ENCODE measurements around the gene ZCCHC3. TPM values are rescaled to one million over a fixed set of nuclear protein-coding genes. Genes with fewer than 3 reads are reported as not detected.

The ZCCHC3 gene
- total RNA-seq, 4 donors from 2014 or later, result 13.3 to 29.9 (median 19.7) TPM

- H3K27ac ChIP-seq (replicated peaks in 1 of 4), result no peak overlapping the region
- H3K27me3 ChIP-seq, result no peaks in the 10 kb centered on the region
- H3K4me1 ChIP-seq, result peaks cover 25 to 42% (median 37%) of the 10 kb centered on the region in 4 donors
- DNase-seq (ENCODE audit: extremely low spot score), result no peak
- H3K36me3 ChIP-seq, result no peaks in the 10 kb centered on the region
- H3K4me3 ChIP-seq, result no peak overlapping the region
- TF ChIP-seq CTCF (IDR thresholded peaks at IDR 0.05) (no peak), POLR2A (IDR thresholded peaks at IDR 0.05; ENCODE audit: low read depth) (no peak), EP300 (IDR thresholded peaks at IDR 0.05) (no peak), POLR2AphosphoS5 (IDR thresholded peaks at IDR 0.05) (no peak)
- intact Hi-C loops (cut with DNase I), result no loop called here
- WGBS, result 82% methylated on average over 3 of the region's 5 CpGs
- H3K9me3 ChIP-seq, result no peaks in the 10 kb centered on the region
Observed at GRCh38 chr20:294602-295001, 2.8 kb upstream of the ZCCHC3 start.

- intact Hi-C loops (cut with DNase I), result no loop called here
- peaks cover 32 to 47% (median 42%) of the 10 kb centered on the region in 4 donors for H3K4me1 ChIP-seq
- no peak overlapping the region for H3K27ac ChIP-seq (replicated peaks in 1 of 4)
- H3K9me3 ChIP-seq, result no peaks in the 10 kb centered on the region
- H3K36me3 ChIP-seq, result no peaks in the 10 kb centered on the region
- 88% methylated on average over 4 of the region's 4 CpGs for WGBS
- no peak for TF ChIP-seq CTCF (IDR thresholded peaks at IDR 0.05)
- no peaks in the 10 kb centered on the region for H3K27me3 ChIP-seq
- no peak for DNase-seq (ENCODE audit: extremely low spot score)
- H3K4me3 ChIP-seq, result no peak overlapping the region
Observed at GRCh38 chr20:295804-296203, 1.6 kb upstream of the ZCCHC3 start.

- Histone ChIP-seq H3K9me3 (no peaks in the 10 kb centered on the region), H3K4me1 (peaks cover 41 to 47% (median 45%) of the 10 kb centered on the region in 4 donors), H3K36me3 (no peaks in the 10 kb centered on the region), H3K4me3 (peak overlapping the region; percentile 84 to 100 (median 90)), H3K27ac (replicated peaks in 1 of 4) (peak overlapping the region; percentile 98 to 100 (median 98)), H3K27me3 (no peaks in the 10 kb centered on the region)
- under 1% methylated on average over 46 of the region's 75 CpGs for WGBS
- DNase-seq (ENCODE audit: extremely low spot score), result no peak
- no peak for TF ChIP-seq CTCF (IDR thresholded peaks at IDR 0.05)
- peak; percentile 56 to 75 for TF ChIP-seq POLR2AphosphoS5 (IDR thresholded peaks at IDR 0.05)
- no peak for TF ChIP-seq POLR2A (IDR thresholded peaks at IDR 0.05; ENCODE audit: low read depth)
- intact Hi-C loops (cut with DNase I), result no loop called here
Observed at GRCh38 chr20:297925-298775, 780 bp downstream of the ZCCHC3 start.

GRCh38 chr20:298776-299391, 1.5 kb downstream of the ZCCHC3 start:
- TF ChIP-seq POLR2A (IDR thresholded peaks at IDR 0.05; ENCODE audit: low read depth) (no peak), CTCF (IDR thresholded peaks at IDR 0.05) (no peak), POLR2AphosphoS5 (IDR thresholded peaks at IDR 0.05) (no peak), EP300 (IDR thresholded peaks at IDR 0.05) (no peak)
- no peak for DNase-seq (ENCODE audit: extremely low spot score)
- Histone ChIP-seq H3K27me3 (no peaks in the 10 kb centered on the region), H3K4me3 (peak overlapping the region; percentile 84 to 100 (median 90)), H3K27ac (replicated peaks in 1 of 4) (peak overlapping the region; percentile 98 to 100 (median 98)), H3K36me3 (no peaks in the 10 kb centered on the region), H3K9me3 (no peaks in the 10 kb centered on the region), H3K4me1 (peaks cover 41 to 47% (median 45%) of the 10 kb centered on the region in 4 donors)
- intact Hi-C loops (cut with DNase I), result no loop called here
- 5% methylated on average over 15 of the region's 15 CpGs for WGBS

All from esophagus muscularis mucosa (tissue), 4 donors.